ENCODE measurements around the gene ID3.
"Not testable (repeated sequence)": the region's sequence is repeated elsewhere in the genome, so short reads cannot be mapped to it uniquely, and the experiment has no call there.

Gene ID3

DNA sequence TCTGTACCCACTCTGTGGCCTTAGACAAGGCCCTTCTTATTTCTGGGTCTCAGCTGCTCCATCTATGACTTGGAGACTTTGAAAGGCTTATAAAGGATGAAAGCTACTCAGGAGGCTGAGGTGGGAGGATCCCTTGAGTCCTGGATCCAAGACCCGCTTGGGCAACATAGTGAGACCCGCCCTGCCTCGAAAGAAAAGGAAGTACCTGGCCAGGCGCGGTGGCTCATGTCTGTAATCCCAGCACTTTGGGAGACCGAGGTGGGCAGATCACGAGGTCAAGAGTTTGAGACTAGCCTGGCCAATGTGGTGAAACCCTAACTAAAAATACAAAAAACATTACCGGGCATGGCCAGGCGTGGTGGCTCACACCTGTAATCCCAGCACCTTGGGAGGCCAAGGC, 13.4 kb downstream of the ID3 start:
- no peak for DNase-seq
- no peak overlapping the region for H2BK15ac ChIP-seq (replicated peaks; ENCODE audit: low read depth)
- peak overlapping the region; percentile 28 for H3K56ac ChIP-seq (ENCODE audit: low read length)
- no peaks in the 10 kb centered on the region for H3K4me1 ChIP-seq (ENCODE audit: control insufficient read depth, low read depth, low read length)
- H3K79me1 ChIP-seq (ENCODE audit: low read length), result no peaks in the 10 kb centered on the region
- H2AK5ac ChIP-seq (ENCODE audit: low read length), result no peak overlapping the region
- H2BK5ac ChIP-seq (ENCODE audit: low read length), result peak overlapping the region; percentile 20
- no peaks in the 10 kb centered on the region for H3K27me3 ChIP-seq (ENCODE audit: insufficient read depth, low read length, poor library complexity)
- no peak overlapping the region for H2BK120ac ChIP-seq (ENCODE audit: low read depth, low read length)
- no peaks in the 10 kb centered on the region for H3K79me2 ChIP-seq (ENCODE audit: control insufficient read depth, insufficient read depth, low read length)
- no peak overlapping the region for H3K4me3 ChIP-seq (ENCODE audit: low read length)
- no peak overlapping the region for H3K4me2 ChIP-seq (ENCODE audit: low read length)
- H3K18ac ChIP-seq (ENCODE audit: low read length), result no peak overlapping the region
- WGBS (ENCODE audit: extremely low coverage, insufficient coverage, low lambda C conversion rate), result no CpG with 5 or more reads among the region's 9 CpGs
- H3K36me3 ChIP-seq (ENCODE audit: control insufficient read depth, insufficient read depth, low read length), result no peaks in the 10 kb centered on the region
- no peak overlapping the region for H3K23ac ChIP-seq (ENCODE audit: low read length)
- H3K4ac ChIP-seq (ENCODE audit: low read depth, low read length), result peak overlapping the region; percentile 6
- H4K5ac ChIP-seq (ENCODE audit: low read length), result no peak overlapping the region
- H3K9ac ChIP-seq (ENCODE audit: low read length), result no peak overlapping the region
- H4K8ac ChIP-seq (ENCODE audit: low read depth, low read length), result no peak overlapping the region
- H3K27ac ChIP-seq (ENCODE audit: low read depth, low read length), result no peak overlapping the region

DNA sequence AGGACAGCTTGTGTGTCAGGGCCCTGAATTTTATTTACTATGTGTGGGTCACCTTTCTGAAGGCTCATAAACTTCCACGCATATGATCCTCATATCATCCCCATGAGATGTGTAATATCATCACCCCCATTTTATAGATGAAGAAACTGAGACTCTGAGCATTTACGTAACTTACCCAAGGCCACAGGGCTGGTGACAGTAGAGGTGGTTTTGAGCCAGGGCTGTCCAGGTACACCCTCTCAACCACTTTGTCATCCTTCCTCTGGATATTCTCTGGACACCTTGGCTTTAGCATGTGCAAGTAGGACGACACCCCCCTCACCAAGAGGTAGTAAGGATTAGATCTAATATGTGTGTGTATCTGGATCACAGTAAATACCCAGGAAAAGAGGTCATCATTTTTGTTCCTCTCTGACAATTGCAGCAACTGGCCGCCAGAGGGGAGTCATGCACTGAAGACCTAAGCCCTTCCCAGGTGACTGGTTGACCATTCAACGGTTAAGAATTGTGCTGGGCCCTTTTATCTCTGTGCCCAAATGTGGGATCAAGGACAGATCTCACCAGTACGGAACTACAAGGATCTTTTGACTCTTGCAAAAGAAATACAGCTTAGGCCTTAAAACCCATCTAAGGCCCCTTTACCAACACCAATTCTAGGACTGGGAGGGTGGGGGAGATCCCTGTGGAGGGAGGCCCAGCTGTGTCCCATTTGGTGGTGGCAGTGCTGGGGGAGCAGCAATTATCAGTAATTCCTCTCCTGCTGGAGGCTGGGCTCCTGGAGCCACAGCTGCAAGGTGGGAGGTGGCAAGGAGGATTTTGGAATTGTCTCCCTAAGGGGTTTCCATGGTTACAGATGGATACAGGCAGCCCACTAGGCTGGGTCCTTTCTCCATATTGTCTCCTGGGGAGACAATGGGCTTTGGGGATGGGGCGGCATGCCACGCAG, 14.6 kb downstream of the ID3 start:
- Histone ChIP-seq H3K79me1 (ENCODE audit: low read length) (no peaks in the 10 kb centered on the region), H3K27me3 (ENCODE audit: insufficient read depth, low read length, poor library complexity) (no peaks in the 10 kb centered on the region)

DNA sequence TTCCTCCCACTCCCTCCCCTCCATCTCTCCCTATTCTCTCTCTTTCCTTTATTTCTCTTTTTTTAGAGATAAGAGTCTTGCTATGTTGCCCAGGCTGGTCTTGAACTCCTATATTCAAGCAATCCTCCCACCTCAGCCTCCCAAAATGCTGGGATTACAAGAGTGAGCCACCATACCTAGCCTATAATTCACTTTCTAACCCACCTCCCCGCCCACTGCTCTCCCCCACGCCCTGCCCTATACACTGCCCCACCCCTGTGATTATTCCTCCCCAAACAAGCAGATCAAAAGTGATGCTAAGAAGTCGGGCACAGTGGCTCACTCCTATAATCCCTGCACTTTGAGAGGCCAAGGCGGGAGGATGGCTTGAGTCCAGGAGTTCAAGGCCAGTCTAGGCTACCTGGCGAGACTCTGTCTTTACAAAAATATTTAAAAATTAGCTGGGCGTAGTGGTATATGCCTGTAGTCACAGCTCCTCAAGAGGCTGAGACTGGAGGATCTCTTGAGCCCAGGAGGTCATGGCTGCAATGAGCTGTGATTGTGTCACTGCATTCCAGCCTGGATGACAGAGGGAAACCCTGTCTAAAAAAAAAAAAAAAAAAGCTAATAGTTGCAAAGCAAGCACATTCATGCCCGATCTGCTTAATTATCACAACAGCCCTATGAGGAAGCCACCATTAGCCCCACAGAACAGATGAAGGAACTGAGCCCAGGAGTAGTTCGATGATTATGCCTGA, 15.4 kb downstream of the ID3 start:
- Histone ChIP-seq H3K4me2 (ENCODE audit: low read length) (no peak overlapping the region), H2BK120ac (ENCODE audit: low read depth, low read length) (no peak overlapping the region), H3K4ac (ENCODE audit: low read depth, low read length) (no peak overlapping the region), H3K79me1 (ENCODE audit: low read length) (no peaks in the 10 kb centered on the region), H3K56ac (ENCODE audit: low read length) (no peak overlapping the region), H3K4me1 (ENCODE audit: control insufficient read depth, low read depth, low read length) (no peaks in the 10 kb centered on the region), H3K36me3 (ENCODE audit: control insufficient read depth, insufficient read depth, low read length) (no peaks in the 10 kb centered on the region), H3K4me3 (ENCODE audit: low read length) (no peak overlapping the region), H3K18ac (ENCODE audit: low read length) (no peak overlapping the region), H3K9ac (ENCODE audit: low read length) (no peak overlapping the region), H3K79me2 (ENCODE audit: control insufficient read depth, insufficient read depth, low read length) (no peaks in the 10 kb centered on the region), H3K27me3 (ENCODE audit: insufficient read depth, low read length, poor library complexity) (no peaks in the 10 kb centered on the region), H4K5ac (ENCODE audit: low read length) (no peak overlapping the region), H2BK5ac (ENCODE audit: low read length) (no peak overlapping the region), H2AK5ac (ENCODE audit: low read length) (no peak overlapping the region), H2BK15ac (replicated peaks; ENCODE audit: low read depth) (no peak overlapping the region), H4K8ac (ENCODE audit: low read depth, low read length) (no peak overlapping the region), H3K23ac (ENCODE audit: low read length) (no peak overlapping the region), H3K27ac (ENCODE audit: low read depth, low read length) (no peak overlapping the region)
- DNase-seq, result no peak
- no CpG with 5 or more reads among the region's 8 CpGs for WGBS (ENCODE audit: extremely low coverage, insufficient coverage, low lambda C conversion rate)

More for the DNA sequence above, 14.6 kb downstream of the ID3 start:
- H3K4me1 ChIP-seq (ENCODE audit: control insufficient read depth, low read depth, low read length), result no peaks in the 10 kb centered on the region
- no peak overlapping the region for H3K4me3 ChIP-seq (ENCODE audit: low read length)
- H3K4ac ChIP-seq (ENCODE audit: low read depth, low read length), result peak overlapping the region; percentile 38
- H2BK5ac ChIP-seq (ENCODE audit: low read length), result no peak overlapping the region
- DNase-seq, result peak; percentile 94
- no peak overlapping the region for H4K8ac ChIP-seq (ENCODE audit: low read depth, low read length)
- H2BK120ac ChIP-seq (ENCODE audit: low read depth, low read length), result no peak overlapping the region
- H3K56ac ChIP-seq (ENCODE audit: low read length), result peak overlapping the region; percentile 61
- no peak overlapping the region for H3K27ac ChIP-seq (ENCODE audit: low read depth, low read length)
- H3K36me3 ChIP-seq (ENCODE audit: control insufficient read depth, insufficient read depth, low read length), result no peaks in the 10 kb centered on the region
- H3K9ac ChIP-seq (ENCODE audit: low read length), result peak overlapping the region; percentile 22
- no peak overlapping the region for H3K4me2 ChIP-seq (ENCODE audit: low read length)
- no CpG with 5 or more reads among the region's 8 CpGs for WGBS (ENCODE audit: extremely low coverage, insufficient coverage, low lambda C conversion rate)
- no peak overlapping the region for H4K5ac ChIP-seq (ENCODE audit: low read length)
- no peak overlapping the region for H2BK15ac ChIP-seq (replicated peaks; ENCODE audit: low read depth)
- H2AK5ac ChIP-seq (ENCODE audit: low read length), result no peak overlapping the region
- peak overlapping the region; percentile 13 for H3K18ac ChIP-seq (ENCODE audit: low read length)
- no peaks in the 10 kb centered on the region for H3K79me2 ChIP-seq (ENCODE audit: control insufficient read depth, insufficient read depth, low read length)
- no peak overlapping the region for H3K23ac ChIP-seq (ENCODE audit: low read length)

DNA sequence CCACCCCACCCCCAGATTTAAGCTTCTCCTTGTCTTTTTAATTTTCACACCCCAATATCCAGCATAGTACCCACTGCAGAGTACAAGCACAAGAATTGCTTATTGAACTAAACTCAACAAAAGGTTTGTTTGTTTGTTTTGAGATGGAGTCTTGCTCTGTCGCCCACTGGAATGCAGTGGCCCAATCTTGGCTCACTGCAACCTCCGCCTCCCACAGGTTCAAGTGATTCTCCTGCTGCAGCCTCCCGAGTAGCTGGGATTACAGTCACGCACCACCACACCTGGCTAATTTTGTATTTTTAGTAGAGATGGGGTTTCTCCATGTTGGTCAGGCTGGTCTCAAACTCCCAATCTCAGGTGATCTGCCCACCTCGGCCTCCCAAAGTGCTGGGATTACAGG, 16.4 kb downstream of the ID3 start:
- H3K79me1 ChIP-seq (ENCODE audit: low read length); H2AK5ac ChIP-seq (ENCODE audit: low read length); H3K27ac ChIP-seq (ENCODE audit: low read depth, low read length); H3K9ac ChIP-seq (ENCODE audit: low read length); H4K8ac ChIP-seq (ENCODE audit: low read depth, low read length); H3K56ac ChIP-seq (ENCODE audit: low read length); H3K23ac ChIP-seq (ENCODE audit: low read length); H3K4me3 ChIP-seq (ENCODE audit: low read length); H2BK120ac ChIP-seq (ENCODE audit: low read depth, low read length); H3K4ac ChIP-seq (ENCODE audit: low read depth, low read length); H3K79me2 ChIP-seq (ENCODE audit: control insufficient read depth, insufficient read depth, low read length); H3K18ac ChIP-seq (ENCODE audit: low read length); H3K36me3 ChIP-seq (ENCODE audit: control insufficient read depth, insufficient read depth, low read length); H3K4me2 ChIP-seq (ENCODE audit: low read length); H2BK15ac ChIP-seq (replicated peaks; ENCODE audit: low read depth); H3K27me3 ChIP-seq (ENCODE audit: insufficient read depth, low read length, poor library complexity); H4K5ac ChIP-seq (ENCODE audit: low read length); H2BK5ac ChIP-seq (ENCODE audit: low read length); DNase-seq; H3K4me1 ChIP-seq (ENCODE audit: control insufficient read depth, low read depth, low read length): not testable (repeated sequence)
- WGBS (ENCODE audit: extremely low coverage, insufficient coverage, low lambda C conversion rate), result no CpG with 5 or more reads among the region's 5 CpGs

DNA sequence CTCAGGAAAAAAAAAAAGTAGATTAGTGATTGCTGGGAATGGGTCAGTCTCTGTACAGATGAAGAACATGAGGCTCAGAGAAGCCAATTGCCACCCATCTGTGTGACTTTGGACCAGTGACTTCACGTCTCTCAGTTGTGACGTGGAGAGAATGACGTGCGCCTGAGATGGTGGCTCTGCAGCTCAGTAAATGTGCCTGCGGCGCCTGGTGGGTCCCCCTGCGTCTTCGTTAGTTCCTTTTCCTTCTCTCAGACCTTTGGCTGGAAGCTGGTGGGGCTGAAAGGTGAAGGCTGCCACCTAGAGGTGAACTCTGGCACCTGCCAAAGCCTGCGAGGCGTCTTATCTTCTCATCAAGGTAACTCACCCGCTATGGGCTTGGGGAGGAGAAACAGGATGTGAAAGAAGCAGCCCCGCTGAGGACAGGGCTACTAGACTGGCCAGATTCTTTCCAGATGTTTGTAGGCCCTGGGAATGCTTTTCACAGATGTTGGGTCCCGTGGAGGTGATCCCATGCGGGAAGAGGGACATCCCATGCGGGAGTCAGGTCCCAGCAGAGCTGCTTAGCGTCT, 19.5 kb downstream of the ID3 start:
- no CpG with 5 or more reads among the region's 16 CpGs for WGBS (ENCODE audit: extremely low coverage, insufficient coverage, low lambda C conversion rate)
- Histone ChIP-seq H3K36me3 (ENCODE audit: control insufficient read depth, insufficient read depth, low read length) (no peaks in the 10 kb centered on the region), H4K5ac (ENCODE audit: low read length) (no peak overlapping the region)

More for the DNA sequence above, 19.5 kb downstream of the ID3 start:
- H3K27me3 ChIP-seq (ENCODE audit: insufficient read depth, low read length, poor library complexity), result no peaks in the 10 kb centered on the region
- H2BK120ac ChIP-seq (ENCODE audit: low read depth, low read length), result no peak overlapping the region
- no peak overlapping the region for H3K4me3 ChIP-seq (ENCODE audit: low read length)
- DNase-seq, result peak; percentile 99
- H3K23ac ChIP-seq (ENCODE audit: low read length), result no peak overlapping the region
- no peak overlapping the region for H3K9ac ChIP-seq (ENCODE audit: low read length)
- H3K56ac ChIP-seq (ENCODE audit: low read length), result no peak overlapping the region
- no peaks in the 10 kb centered on the region for H3K79me1 ChIP-seq (ENCODE audit: low read length)
- H3K4me1 ChIP-seq (ENCODE audit: control insufficient read depth, low read depth, low read length), result no peaks in the 10 kb centered on the region
- no peak overlapping the region for H3K27ac ChIP-seq (ENCODE audit: low read depth, low read length)
- no peaks in the 10 kb centered on the region for H3K79me2 ChIP-seq (ENCODE audit: control insufficient read depth, insufficient read depth, low read length)
- no peak overlapping the region for H2BK5ac ChIP-seq (ENCODE audit: low read length)
- no peak overlapping the region for H2AK5ac ChIP-seq (ENCODE audit: low read length)
- no peak overlapping the region for H3K4ac ChIP-seq (ENCODE audit: low read depth, low read length)
- no peak overlapping the region for H3K18ac ChIP-seq (ENCODE audit: low read length)
- H2BK15ac ChIP-seq (replicated peaks; ENCODE audit: low read depth), result no peak overlapping the region
- H4K8ac ChIP-seq (ENCODE audit: low read depth, low read length), result no peak overlapping the region
- H3K4me2 ChIP-seq (ENCODE audit: low read length), result no peak overlapping the region
